SK-N-SH (cell line): ENCODE results near the gene HSPBP1. TPM values are rescaled to one million over a fixed set of nuclear protein-coding genes. Genes with fewer than 3 reads are reported as not detected.

Experiments used
- CTCF ChIA-PET: fragments of 300-600, 350-600 bp; formaldehyde crosslinking; extraction: SDS; loops from one replicate; lab custom pipeline; 2021; lab: Yijun Ruan, JAX
- POLR2A ChIA-PET: fragments of 350-600 bp; sonication (Branson Sonifier 250); formaldehyde crosslinking; extraction: SDS; loops from one replicate; lab custom pipeline; 2020; ENCODE audit warnings: antibody characterized with exemption, inconsistent platforms; lab: Yijun Ruan, JAX
- DNase-seq: peaks from one replicate; pipeline ENCODE4 v3.0.0; 2012
- H2AFZ ChIP-seq: fragments of 200-600 bp; sonication (generic); 2 replicates; pipeline ENCODE4 v1.8.1; 2016; ENCODE audit warnings: antibody characterized with exemption, mild to moderate bottlenecking, low read depth
- H3F3A ChIP-seq: fragments of 200-600 bp; sonication (generic); replicated peaks from 2 replicates; pipeline ENCODE3; 2016; ENCODE audit warnings: antibody characterized with exemption, mild to moderate bottlenecking; ENCODE audit not compliant: insufficient read depth
- H3K27ac ChIP-seq, 2 experiments: fragments of 200-500 bp in 1 of 2; fragments of 200-600 bp in 1 of 2; sonication (Bioruptor generic) in 1 of 2; sonication (generic), shearing (Covaris generic) in 1 of 2; 2 replicates each; pipeline versions ENCODE4 v1.5.1 to v1.6.1; 2014 to 2016; ENCODE audit warnings: low read depth in 2 of 2, inconsistent platforms in 1 of 2, low read length in 1 of 2, mild to moderate bottlenecking in 1 of 2, mixed read lengths in 1 of 2
- H3K27me3 ChIP-seq: fragments of 200-600 bp; sonication (generic), shearing (Covaris generic); 2 replicates; pipeline ENCODE4 v1.6.1; 2016; ENCODE audit warnings: mixed run types; ENCODE audit not compliant: insufficient read depth
- H3K36me3 ChIP-seq, 2 experiments: fragments of 200-500 bp in 1 of 2; fragments of 200-600 bp in 1 of 2; sonication (Bioruptor generic) in 1 of 2; sonication (generic) in 1 of 2; replicated peaks in 1 of 2; 2 replicates each; pipeline versions ENCODE3 to v1.5.1; 2014 to 2016; ENCODE audit warnings: low read length in 1 of 2, mild to moderate bottlenecking in 1 of 2; ENCODE audit not compliant: insufficient read depth in 2 of 2, control insufficient read depth in 1 of 2
- H3K4me1 ChIP-seq, 2 experiments: fragments of 200-500 bp in 1 of 2; fragments of 200-600 bp in 1 of 2; sonication (Bioruptor generic) in 1 of 2; sonication (generic), shearing (Covaris generic) in 1 of 2; 2 replicates each; pipeline versions ENCODE4 v1.5.1 to v1.6.1; 2014 to 2016; ENCODE audit warnings: low read depth in 1 of 2, low read length in 1 of 2, mixed run types in 1 of 2; ENCODE audit not compliant: insufficient read depth in 2 of 2, control insufficient read depth in 1 of 2
- H3K4me2 ChIP-seq: fragments of 200-600 bp; sonication (generic), shearing (Covaris generic); 2 replicates; pipeline ENCODE4 v1.6.1; 2017; ENCODE audit warnings: mixed run types
- H3K4me3 ChIP-seq, 2 experiments: fragments of 200-500 bp in 1 of 2; fragments of 200-600 bp in 1 of 2; sonication (Bioruptor generic) in 1 of 2; sonication (generic), shearing (Covaris generic) in 1 of 2; 2 replicates each; pipeline versions ENCODE4 v1.5.1 to v1.8.1; 2014 to 2016; ENCODE audit warnings: low read depth in 2 of 2, inconsistent platforms in 1 of 2, low read length in 1 of 2, mild to moderate bottlenecking in 1 of 2, mixed read lengths in 1 of 2, moderate library complexity in 1 of 2
- H3K79me2 ChIP-seq: fragments of 200-600 bp; sonication (generic); 2 replicates; pipeline ENCODE4 v1.8.1; 2017; ENCODE audit warnings: mild to moderate bottlenecking; ENCODE audit not compliant: insufficient read depth
- H3K9ac ChIP-seq: fragments of 200-600 bp; sonication (generic); 2 replicates; pipeline ENCODE4 v1.6.1; 2017; ENCODE audit warnings: mixed run types
- H3K9me2 ChIP-seq: fragments of 200-600 bp; sonication (generic); 2 replicates; pipeline ENCODE4 v1.6.1; 2017; ENCODE audit warnings: mixed run types
- H3K9me3 ChIP-seq: fragments of 200-600 bp; sonication (generic); 2 replicates; pipeline ENCODE4 v1.6.1; 2017; ENCODE audit warnings: mixed run types, mild to moderate bottlenecking, moderate library complexity
- H4K20me1 ChIP-seq: fragments of 200-600 bp; sonication (generic); 2 replicates; pipeline ENCODE4 v1.6.1; 2017; ENCODE audit warnings: mild to moderate bottlenecking, mixed run types; ENCODE audit not compliant: insufficient read depth
- CHD2 ChIP-seq: fragments of 150-350 bp; IDR thresholded peaks from 2 replicates; pipeline ENCODE4 v1.6.1; 2018; ENCODE audit warnings: low read length; ENCODE audit not compliant: partially characterized antibody
- EZH2phosphoT487 ChIP-seq: fragments of 200-600 bp; sonication (generic); IDR thresholded peaks from 2 replicates; pipeline ENCODE4 v1.6.1; 2017; ENCODE audit warnings: low read depth, mixed run types, mild to moderate bottlenecking, antibody characterized with exemption, moderate library complexity, borderline replicate concordance
- FOSL2 ChIP-seq: IDR thresholded peaks from 2 replicates; pipeline ENCODE4 v1.4.0; 2012; ENCODE audit warnings: low read depth, mild to moderate bottlenecking, moderate library complexity, borderline replicate concordance
- FOXJ3 ChIP-seq: sonication (generic); formaldehyde crosslinking; IDR thresholded peaks from 2 replicates; pipeline ENCODE4 v1.5.1; 2020; ENCODE audit warnings: mild to moderate bottlenecking, missing genetic modification reagents
- GABPA ChIP-seq: IDR thresholded peaks from 2 replicates; pipeline ENCODE4 v1.4.0; 2012; ENCODE audit warnings: low read depth, mild to moderate bottlenecking
- GATA2 ChIP-seq: sonication (generic); formaldehyde crosslinking; IDR thresholded peaks from 2 replicates; pipeline ENCODE4 v1.5.0; 2020; ENCODE audit warnings: mild to moderate bottlenecking, missing genetic modification reagents
- JUND ChIP-seq: IDR thresholded peaks from 2 replicates; pipeline ENCODE4 v1.4.0; 2012
- NFIC ChIP-seq: IDR thresholded peaks from 2 replicates; pipeline ENCODE4 v1.4.0; 2012; ENCODE audit warnings: borderline replicate concordance
- NRF1 ChIP-seq: IDR thresholded peaks from 2 replicates; pipeline ENCODE4 v1.6.1; 2012; ENCODE audit warnings: low read depth, mild to moderate bottlenecking, low read length
- POLR2AphosphoS5 ChIP-seq: IDR thresholded peaks from 2 replicates; pipeline ENCODE4 v1.6.1; 2012; ENCODE audit warnings: low read depth, low read length
- RAD21 ChIP-seq: IDR thresholded peaks from 2 replicates; pipeline ENCODE4 v1.6.1; 2012; ENCODE audit warnings: mild to moderate bottlenecking, low read length
- RFX5 ChIP-seq: IDR thresholded peaks from 2 replicates; pipeline ENCODE4 v1.6.1; 2012; ENCODE audit warnings: mild to moderate bottlenecking, improper control_type of control experiment, low read length
- RXRA ChIP-seq: IDR thresholded peaks from 2 replicates; pipeline ENCODE4 v1.4.0; 2012; ENCODE audit warnings: low read depth, mild to moderate bottlenecking, borderline replicate concordance
- SIN3A ChIP-seq: IDR thresholded peaks from 2 replicates; pipeline ENCODE4 v1.6.1; 2012; ENCODE audit warnings: low read depth, mild to moderate bottlenecking, low read length, moderate library complexity, borderline replicate concordance
- TCF12 ChIP-seq: IDR thresholded peaks from 2 replicates; pipeline ENCODE4 v1.4.0; 2012
- TEAD4 ChIP-seq: IDR thresholded peaks from 2 replicates; pipeline ENCODE4 v1.4.0; 2012; ENCODE audit warnings: mild to moderate bottlenecking, borderline replicate concordance; ENCODE audit not compliant: insufficient read depth
- WGBS: methylation state at CpG from one replicate; pipeline ENCODE4 v1.1.6; 2017; ENCODE audit warnings: low lambda C conversion rate; 5-methylcytosine and 5-hydroxymethylcytosine counted together
- polyA plus RNA-seq, 3 experiments: library from polyadenylated mRNA; depleted of rRNA; stranded (reverse); fragments of >200 nt; gene quantifications; 2 replicates each; pipeline ENCODE4 v1.2.3, GENCODE V29; 2012
- TF ChIP-seq, protein P1 (sequence below): fragments of 200-600 bp; sonication (generic); IDR thresholded peaks from 2 replicates; pipeline ENCODE4 v1.6.1; 2017; ENCODE audit warnings: antibody characterized with exemption, mild to moderate bottlenecking, moderate library complexity
- TF ChIP-seq, protein P2 (sequence below): IDR thresholded peaks from 2 replicates; pipeline ENCODE4 v1.6.1; 2012; ENCODE audit warnings: mild to moderate bottlenecking, low read depth, low read length, moderate library complexity
- TF ChIP-seq, protein P3 (sequence below): IDR thresholded peaks from 2 replicates; pipeline ENCODE4 v1.4.0; 2012; ENCODE audit warnings: low read depth, borderline replicate concordance

The HSPBP1 gene
- polyA plus RNA-seq, 1 of the 3 experiments (the other 2 are of a cell fraction): 55.4 TPM

DNA sequence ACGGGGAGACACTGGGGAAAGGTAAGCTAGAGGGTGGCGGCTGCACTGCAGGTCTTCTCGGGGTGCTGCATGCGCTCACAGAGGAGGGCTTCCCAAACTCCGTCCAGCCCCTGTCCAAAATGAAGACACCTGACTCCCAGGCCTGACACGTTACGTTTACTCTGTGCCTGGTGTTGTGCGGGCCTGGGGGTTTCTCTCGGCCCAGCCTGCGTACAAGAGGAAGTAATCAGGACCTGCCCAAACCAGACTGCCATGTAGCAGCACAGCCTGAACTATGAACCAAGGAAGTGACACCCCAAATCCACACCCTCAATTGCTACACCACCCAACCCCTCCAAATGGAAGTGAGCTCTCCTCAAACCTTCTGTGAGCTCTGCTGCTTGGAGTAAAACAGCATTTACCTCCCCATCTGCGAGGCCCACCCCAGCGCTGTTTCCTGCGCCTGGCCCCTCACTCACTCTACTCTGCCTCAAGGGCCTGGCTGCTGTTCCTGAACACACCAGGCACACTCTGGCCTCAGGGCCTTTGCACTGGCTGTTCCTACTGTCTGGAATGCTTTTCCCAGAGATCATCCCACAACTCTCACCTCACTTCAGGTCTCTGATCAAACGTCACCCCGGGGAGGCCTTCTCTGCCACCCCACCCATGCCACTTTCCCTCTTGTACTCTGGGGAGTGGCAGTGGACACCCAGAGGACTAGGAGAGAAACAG lies 3.0 kb downstream of the HSPBP1 start:
- TF ChIP-seq TCF12 (no peak), RFX5 (no peak), SIN3A (no peak), EZH2phosphoT487 (no peak), POLR2AphosphoS5 (no peak), TEAD4 (no peak), RAD21 (no peak), FOXJ3 (no peak), NRF1 (no peak), NFIC (no peak)
- TF ChIP-seq, protein P1, sequence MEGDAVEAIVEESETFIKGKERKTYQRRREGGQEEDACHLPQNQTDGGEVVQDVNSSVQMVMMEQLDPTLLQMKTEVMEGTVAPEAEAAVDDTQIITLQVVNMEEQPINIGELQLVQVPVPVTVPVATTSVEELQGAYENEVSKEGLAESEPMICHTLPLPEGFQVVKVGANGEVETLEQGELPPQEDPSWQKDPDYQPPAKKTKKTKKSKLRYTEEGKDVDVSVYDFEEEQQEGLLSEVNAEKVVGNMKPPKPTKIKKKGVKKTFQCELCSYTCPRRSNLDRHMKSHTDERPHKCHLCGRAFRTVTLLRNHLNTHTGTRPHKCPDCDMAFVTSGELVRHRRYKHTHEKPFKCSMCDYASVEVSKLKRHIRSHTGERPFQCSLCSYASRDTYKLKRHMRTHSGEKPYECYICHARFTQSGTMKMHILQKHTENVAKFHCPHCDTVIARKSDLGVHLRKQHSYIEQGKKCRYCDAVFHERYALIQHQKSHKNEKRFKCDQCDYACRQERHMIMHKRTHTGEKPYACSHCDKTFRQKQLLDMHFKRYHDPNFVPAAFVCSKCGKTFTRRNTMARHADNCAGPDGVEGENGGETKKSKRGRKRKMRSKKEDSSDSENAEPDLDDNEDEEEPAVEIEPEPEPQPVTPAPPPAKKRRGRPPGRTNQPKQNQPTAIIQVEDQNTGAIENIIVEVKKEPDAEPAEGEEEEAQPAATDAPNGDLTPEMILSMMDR: no peak
- ChIA-PET POLR2A (no interaction called here), CTCF (interaction anchor here (0.9 to 2.5 kb wide), 4 partner anchors 15 to 117 kb away, joined by 3 to 7 read pairs (median 5); partner anchors contain the start of gene PPP6R1)
- Histone ChIP-seq H3F3A (peaks cover 13% of the 10 kb centered on the region), H3K4me3 (no peak overlapping the region), H2AFZ (no peak overlapping the region), H3K27me3 (no peaks in the 10 kb centered on the region), H3K4me2 (no peak overlapping the region), H4K20me1 (no peaks in the 10 kb centered on the region), H3K27ac (no peak overlapping the region), H3K36me3 (peaks cover 0 to 24% of the 10 kb centered on the region in 2 experiments), H3K9me3 (no peaks in the 10 kb centered on the region), H3K9me2 (no peaks in the 10 kb centered on the region), H3K79me2 (peaks cover 6% of the 10 kb centered on the region; the same call in 1 of the 2 replicates), H3K4me1 (peaks cover 0 to 4% of the 10 kb centered on the region in 2 experiments; a peak in 1 of 4 replicates), H3K9ac (no peak overlapping the region)
- WGBS: 95% methylated on average over 8 of the region's 15 CpGs
- DNase-seq: no peak

DNA sequence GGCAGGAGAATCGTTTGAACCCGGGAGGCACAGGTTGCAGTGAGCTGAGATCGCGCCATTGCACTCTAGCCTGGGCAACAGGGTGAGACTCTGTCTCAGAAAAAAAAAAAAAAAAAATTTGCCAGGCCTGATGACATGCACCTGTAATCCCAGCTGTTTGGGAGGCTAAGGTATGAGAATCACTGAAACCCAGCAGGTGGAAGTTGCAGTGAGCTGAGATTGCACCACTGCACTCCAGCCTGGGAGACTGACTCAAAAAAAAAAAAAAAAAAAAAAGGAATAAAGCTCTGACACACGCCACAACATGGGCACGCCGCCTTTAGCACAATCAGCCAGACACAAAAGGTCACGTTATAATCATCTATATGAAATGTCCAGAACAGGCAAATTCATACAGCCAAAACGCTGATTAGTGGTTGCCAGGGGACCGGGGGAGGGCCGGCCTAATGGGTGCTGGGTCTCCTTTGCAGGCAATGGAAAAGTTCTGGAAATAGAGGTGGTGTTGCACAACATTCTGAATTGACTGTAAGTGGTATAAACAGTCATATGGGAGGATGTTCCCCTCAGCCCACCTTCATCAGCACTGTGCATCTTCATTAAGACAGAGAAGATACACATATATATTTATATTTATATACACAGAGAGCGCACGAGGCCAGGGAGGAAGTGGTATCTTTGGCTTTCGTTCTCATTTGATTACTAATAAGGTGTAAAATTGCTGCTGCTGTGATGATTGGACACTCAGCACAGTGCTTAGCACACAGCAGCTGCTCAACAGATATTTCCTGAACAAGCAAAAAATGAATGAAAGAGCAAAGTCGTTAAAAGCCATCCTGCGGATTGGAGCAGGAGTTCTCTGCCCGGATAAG lies 3.8 kb downstream of the HSPBP1 start:
- Histone ChIP-seq H3K27me3 (no peaks in the 10 kb centered on the region), H3K9ac (no peak overlapping the region), H3K79me2 (peaks cover 6% of the 10 kb centered on the region; the same call in 1 of the 2 replicates), H3K9me3 (no peaks in the 10 kb centered on the region), H3K4me3 (no peak overlapping the region), H3K4me1 (peaks cover 0 to 4% of the 10 kb centered on the region in 2 experiments; a peak in 1 of 4 replicates), H3K36me3 (peaks cover 0 to 24% of the 10 kb centered on the region in 2 experiments), H3K27ac (no peak overlapping the region), H3K4me2 (no peak overlapping the region), H3K9me2 (no peaks in the 10 kb centered on the region), H3F3A (peaks cover 10% of the 10 kb centered on the region), H4K20me1 (no peaks in the 10 kb centered on the region), H2AFZ (no peak overlapping the region)
- ChIA-PET POLR2A (interaction anchor here (0.7 kb wide), 1 partner anchor 55 kb away, joined by 5 read pairs; no protein-coding TSS in a partner anchor), CTCF (interaction anchor here (1.8 kb wide), 1 partner anchor 25 kb away, joined by 7 read pairs; no protein-coding TSS in a partner anchor)
- no peak for DNase-seq
- WGBS: 89% methylated on average over 17 of the region's 17 CpGs
- TF ChIP-seq FOSL2 (no peak), GABPA (no peak), GATA2 (no peak), CHD2 (no peak), POLR2AphosphoS5 (no peak), NFIC (no peak), RXRA (no peak), JUND (no peak)
- TF ChIP-seq, protein P2, sequence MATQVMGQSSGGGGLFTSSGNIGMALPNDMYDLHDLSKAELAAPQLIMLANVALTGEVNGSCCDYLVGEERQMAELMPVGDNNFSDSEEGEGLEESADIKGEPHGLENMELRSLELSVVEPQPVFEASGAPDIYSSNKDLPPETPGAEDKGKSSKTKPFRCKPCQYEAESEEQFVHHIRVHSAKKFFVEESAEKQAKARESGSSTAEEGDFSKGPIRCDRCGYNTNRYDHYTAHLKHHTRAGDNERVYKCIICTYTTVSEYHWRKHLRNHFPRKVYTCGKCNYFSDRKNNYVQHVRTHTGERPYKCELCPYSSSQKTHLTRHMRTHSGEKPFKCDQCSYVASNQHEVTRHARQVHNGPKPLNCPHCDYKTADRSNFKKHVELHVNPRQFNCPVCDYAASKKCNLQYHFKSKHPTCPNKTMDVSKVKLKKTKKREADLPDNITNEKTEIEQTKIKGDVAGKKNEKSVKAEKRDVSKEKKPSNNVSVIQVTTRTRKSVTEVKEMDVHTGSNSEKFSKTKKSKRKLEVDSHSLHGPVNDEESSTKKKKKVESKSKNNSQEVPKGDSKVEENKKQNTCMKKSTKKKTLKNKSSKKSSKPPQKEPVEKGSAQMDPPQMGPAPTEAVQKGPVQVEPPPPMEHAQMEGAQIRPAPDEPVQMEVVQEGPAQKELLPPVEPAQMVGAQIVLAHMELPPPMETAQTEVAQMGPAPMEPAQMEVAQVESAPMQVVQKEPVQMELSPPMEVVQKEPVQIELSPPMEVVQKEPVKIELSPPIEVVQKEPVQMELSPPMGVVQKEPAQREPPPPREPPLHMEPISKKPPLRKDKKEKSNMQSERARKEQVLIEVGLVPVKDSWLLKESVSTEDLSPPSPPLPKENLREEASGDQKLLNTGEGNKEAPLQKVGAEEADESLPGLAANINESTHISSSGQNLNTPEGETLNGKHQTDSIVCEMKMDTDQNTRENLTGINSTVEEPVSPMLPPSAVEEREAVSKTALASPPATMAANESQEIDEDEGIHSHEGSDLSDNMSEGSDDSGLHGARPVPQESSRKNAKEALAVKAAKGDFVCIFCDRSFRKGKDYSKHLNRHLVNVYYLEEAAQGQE: no peak
- TF ChIP-seq, protein P3, sequence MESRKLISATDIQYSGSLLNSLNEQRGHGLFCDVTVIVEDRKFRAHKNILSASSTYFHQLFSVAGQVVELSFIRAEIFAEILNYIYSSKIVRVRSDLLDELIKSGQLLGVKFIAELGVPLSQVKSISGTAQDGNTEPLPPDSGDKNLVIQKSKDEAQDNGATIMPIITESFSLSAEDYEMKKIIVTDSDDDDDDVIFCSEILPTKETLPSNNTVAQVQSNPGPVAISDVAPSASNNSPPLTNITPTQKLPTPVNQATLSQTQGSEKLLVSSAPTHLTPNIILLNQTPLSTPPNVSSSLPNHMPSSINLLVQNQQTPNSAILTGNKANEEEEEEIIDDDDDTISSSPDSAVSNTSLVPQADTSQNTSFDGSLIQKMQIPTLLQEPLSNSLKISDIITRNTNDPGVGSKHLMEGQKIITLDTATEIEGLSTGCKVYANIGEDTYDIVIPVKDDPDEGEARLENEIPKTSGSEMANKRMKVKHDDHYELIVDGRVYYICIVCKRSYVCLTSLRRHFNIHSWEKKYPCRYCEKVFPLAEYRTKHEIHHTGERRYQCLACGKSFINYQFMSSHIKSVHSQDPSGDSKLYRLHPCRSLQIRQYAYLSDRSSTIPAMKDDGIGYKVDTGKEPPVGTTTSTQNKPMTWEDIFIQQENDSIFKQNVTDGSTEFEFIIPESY: no peak
